CD4-positive, alpha-beta T cell treated with Interleukin-12 subunit alpha and Interleukin-12 subunit beta, for 1 hour (primary cell): ENCODE results near the gene SH3D19.

ENCODE experiments used
- DNase-seq: peaks from one replicate; pipeline ENCODE4 v3.0.0-alpha.2; 2020

The SH3D19 gene

GRCh38 chr4:151228189-151229119 lies 97.0 kb downstream of the SH3D19 start:
- no peak for DNase-seq

GRCh38 chr4:151227731-151228130 lies 97.7 kb downstream of the SH3D19 start:
- DNase-seq, result no peak

GRCh38 chr4:151227172-151227571 lies 98.2 kb downstream of the SH3D19 start:
- DNase-seq, result no peak

GRCh38 chr4:151226004-151226932 lies 99.1 kb downstream of the SH3D19 start:
- no peak for DNase-seq

GRCh38 chr4:151223465-151223864 lies 101.9 kb downstream of the SH3D19 start:
- no peak for DNase-seq

GRCh38 chr4:151219948-151220347 lies 105.5 kb downstream of the SH3D19 start:
- DNase-seq, result no peak

GRCh38 chr4:151219091-151219490 lies 106.3 kb downstream of the SH3D19 start:
- DNase-seq, result no peak

- DNase-seq, result no peak
Measured at GRCh38 chr4:151218343-151218742, 107.1 kb downstream of the SH3D19 start.

GRCh38 chr4:151217326-151217725 lies 108.1 kb downstream of the SH3D19 start:
- no peak for DNase-seq

GRCh38 chr4:151215295-151215694 lies 110.1 kb downstream of the SH3D19 start:
- DNase-seq, result no peak

- no peak for DNase-seq
Measured at GRCh38 chr4:151207868-151208267, 117.5 kb downstream of the SH3D19 start.

GRCh38 chr4:151207186-151207585 lies 118.2 kb downstream of the SH3D19 start:
- no peak for DNase-seq

GRCh38 chr4:151206241-151207005 lies 119.0 kb downstream of the SH3D19 start:
- no peak for DNase-seq

GRCh38 chr4:151205722-151206121 lies 119.7 kb downstream of the SH3D19 start:
- no peak for DNase-seq

GRCh38 chr4:151204925-151205524 lies 120.4 kb downstream of the SH3D19 start:
- DNase-seq, result no peak

- no peak for DNase-seq
Measured at GRCh38 chr4:151202851-151203455, 122.5 kb downstream of the SH3D19 start.

- DNase-seq, result no peak
Measured at GRCh38 chr4:151202381-151202780, 123.0 kb downstream of the SH3D19 start.

GRCh38 chr4:151199319-151200190 lies 125.8 kb downstream of the SH3D19 start:
- DNase-seq, result no peak

- no peak for DNase-seq
Measured at GRCh38 chr4:151198748-151199147, 126.7 kb downstream of the SH3D19 start.

- no peak for DNase-seq
Measured at GRCh38 chr4:151197247-151197646, 128.2 kb downstream of the SH3D19 start.

GRCh38 chr4:151195801-151196200 lies 129.6 kb downstream of the SH3D19 start:
- DNase-seq, result no peak
